K562 (cell line): ENCODE results near the gene KLK1. TPM values are rescaled to one million over a fixed set of nuclear protein-coding genes. Genes with fewer than 3 reads are reported as not detected.

ENCODE experiments used
- CBX2 ChIP-seq: fragments of 200-600 bp; sonication (generic); IDR thresholded peaks from one replicate; pipeline ENCODE4 v1.6.1; 2012; ENCODE audit warnings: mild to moderate bottlenecking, low read length, inconsistent platforms; ENCODE audit not compliant: insufficient read depth, poor library complexity, severe bottlenecking
- HIVEP1 ChIP-seq: fragments of 250-450 bp; sonication (Bioruptor Pico); IDR thresholded peaks from 2 replicates; pipeline ENCODE4 v1.4.0; 2020; ENCODE audit warnings: mild to moderate bottlenecking
- MTA3 ChIP-seq: fragments of 450-650 bp; formaldehyde crosslinking; IDR thresholded peaks from 2 replicates; pipeline ENCODE4 v1.6.1; 2017; ENCODE audit warnings: mild to moderate bottlenecking, borderline replicate concordance
- NELFE ChIP-seq: IDR thresholded peaks from 2 replicates; pipeline ENCODE4 v1.6.1; 2011; ENCODE audit warnings: mild to moderate bottlenecking; ENCODE audit not compliant: insufficient read depth, insufficient read length
- NUFIP1 ChIP-seq: fragments of 450-650 bp; IDR thresholded peaks from 2 replicates; pipeline ENCODE4 v1.6.1; 2018; ENCODE audit not compliant: partially characterized antibody
- PHB2 ChIP-seq: fragments of 450-650 bp; IDR thresholded peaks from 2 replicates; pipeline ENCODE4 v1.6.1; 2017; ENCODE audit warnings: low read depth
- SREBF1 ChIP-seq: fragments of 150-350 bp; IDR thresholded peaks from 2 replicates; pipeline ENCODE4 v1.6.1; 2014; ENCODE audit warnings: antibody characterized with exemption, low read depth, low read length, borderline replicate concordance
- TAF9B ChIP-seq: fragments of 450-650 bp; IDR thresholded peaks from 2 replicates; pipeline ENCODE4 v1.6.1; 2018; ENCODE audit warnings: mild to moderate bottlenecking; ENCODE audit not compliant: partially characterized antibody
- TBP ChIP-seq: optimal IDR thresholded peaks from 2 replicates; pipeline ENCODE3; 2011; ENCODE audit warnings: low read depth, low read length, improper control_type of control experiment
- XRCC3 ChIP-seq: fragments of 450-650 bp; IDR thresholded peaks from 2 replicates; pipeline ENCODE4 v1.6.1; 2017; ENCODE audit warnings: mild to moderate bottlenecking, moderate library complexity
- XRCC5 ChIP-seq: fragments of 200-400 bp; formaldehyde crosslinking; IDR thresholded peaks from 2 replicates; pipeline ENCODE4 v1.6.1; 2017; ENCODE audit warnings: low read depth, mild to moderate bottlenecking, low read length
- ZNF140 ChIP-seq: fragments of 250-450 bp; sonication (Bioruptor Pico); IDR thresholded peaks from 2 replicates; pipeline ENCODE4 v1.8.0; 2021; ENCODE audit warnings: moderate library complexity, mild to moderate bottlenecking, inconsistent platforms
- ZNF184 ChIP-seq: sonication (generic); formaldehyde crosslinking; IDR thresholded peaks from 2 replicates; pipeline ENCODE4 v1.5.0; 2020; ENCODE audit warnings: missing genetic modification reagents
- ZNF3 ChIP-seq: fragments of 250-450 bp; sonication (Bioruptor Pico); IDR thresholded peaks from 2 replicates; pipeline ENCODE4 v1.5.0; 2021; ENCODE audit warnings: mild to moderate bottlenecking, moderate library complexity
- ZNF436 ChIP-seq: fragments of 250-450, 450-650 bp; sonication (Bioruptor Pico); formaldehyde crosslinking; IDR thresholded peaks from 2 replicates; pipeline ENCODE4 v1.7.0; 2020; ENCODE audit warnings: mild to moderate bottlenecking
- polyA plus RNA-seq, 8 experiments: library from polyadenylated mRNA; depleted of rRNA in 4 of 8; stranded (reverse) in 5 of 8; unstranded in 3 of 8; fragments of >200 nt; fragmentation: Nextera tagmentation in 2 of 8; fragmentation: Illumina TruSeq in 1 of 8; extraction: Ambion mirVana in 2 of 8; extraction: Trizol in 1 of 8; gene quantifications; 2 replicates each; pipeline versions ENCODE4 v1.2.1 to v1.2.3, GENCODE V29; 2011 to 2014; ENCODE audit warnings: inconsistent platforms in 1 of 8, missing spikeins in 1 of 8
- total RNA-seq, 7 experiments: library from RNA; depleted of rRNA in 6 of 7; stranded (reverse); fragments of >200 nt in 6 of 7; fragmentation: Illumina TruSeq in 2 of 7; extraction: Trizol in 2 of 7; gene quantifications; 2 replicates each; pipeline versions ENCODE4 v1.2.1 to v1.2.3, GENCODE V29; 2011 to 2021; ENCODE audit warnings: low replicate concordance in 1 of 7
- TF ChIP-seq, protein P1 (sequence below), 2 experiments: fragments of 250-450 bp in 1 of 2; fragments of 450-650 bp in 1 of 2; sonication (Bioruptor Pico) in 1 of 2; IDR thresholded peaks; 2 replicates each; pipeline versions ENCODE4 v1.6.1 to v1.8.0; 2016 to 2021; ENCODE audit warnings: mild to moderate bottlenecking in 2 of 2, moderate library complexity in 2 of 2, missing compliant biosample characterization in 1 of 2, missing genetic modification characterization in 1 of 2
- TF ChIP-seq, protein P2 (sequence below), 2 experiments: fragments of 450-650 bp; IDR thresholded peaks; 2 replicates each; pipeline ENCODE4 v1.6.1; 2018; ENCODE audit warnings: mild to moderate bottlenecking in 2 of 2, low read depth in 1 of 2; ENCODE audit not compliant: partially characterized antibody in 2 of 2
- TF ChIP-seq, protein P3 (sequence below): fragments of 200-400 bp; formaldehyde crosslinking; IDR thresholded peaks from 2 replicates; pipeline ENCODE4 v1.6.1; 2017; ENCODE audit warnings: mild to moderate bottlenecking, low read depth, low read length, moderate library complexity

Gene KLK1
- total and polyA plus RNA-seq, 9 of the 15 experiments (the other 6 are each of a cell fraction or from before 2014, with no cell fraction given), result 0.87 to 15.4 (median 9.1) TPM

DNA sequence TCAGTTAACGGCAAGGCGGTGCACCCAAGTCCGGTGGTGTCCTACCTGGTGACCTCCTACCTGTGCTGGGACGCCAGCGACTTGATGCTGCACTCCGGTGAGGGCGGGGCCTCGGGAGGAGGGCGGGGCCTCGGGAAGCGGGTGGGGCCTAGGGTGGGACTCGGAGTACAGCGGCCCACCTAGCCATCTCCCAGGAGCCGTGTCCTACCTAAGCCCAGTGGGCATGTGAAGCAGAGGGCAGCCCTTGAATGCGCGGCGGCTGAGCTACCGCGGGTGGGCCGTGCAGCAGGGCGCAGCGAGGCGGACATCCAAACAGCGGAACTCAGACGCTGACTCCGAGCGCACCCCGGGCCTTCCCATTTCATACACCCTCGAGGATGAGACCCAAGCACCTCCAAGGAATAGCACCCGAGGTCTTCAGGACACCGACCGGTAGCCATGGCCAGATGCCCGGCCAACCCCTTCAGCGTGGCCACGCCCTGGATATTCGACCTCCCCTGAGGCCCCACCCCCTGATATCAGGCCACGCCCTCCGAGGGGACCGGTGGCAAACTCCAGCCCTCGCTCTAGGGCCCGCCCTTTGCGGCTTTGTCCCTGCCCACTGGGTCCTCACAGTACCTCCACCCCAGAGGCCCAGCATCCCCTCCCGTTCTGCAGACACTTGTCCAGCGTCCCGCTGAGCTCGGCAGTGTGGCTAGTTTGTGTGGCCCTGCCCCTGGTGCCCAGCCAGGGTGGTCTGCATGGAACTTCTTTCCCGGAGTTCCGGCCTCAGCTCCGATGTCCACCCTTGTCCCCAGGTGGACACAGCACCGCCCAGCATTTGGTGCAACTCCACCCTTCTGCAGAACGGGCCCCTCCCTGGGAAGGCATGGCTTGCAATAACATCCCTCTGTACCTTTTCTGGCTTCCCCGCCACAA lies 5.4 kb downstream of the KLK1 start (continued):
- TF ChIP-seq ZNF3 (CRISPR knock-in tag) (no peak), ZNF140 (no peak), MTA3 (peak; percentile 40; the same call in 1 of the 2 replicates), TAF9B (no peak), CBX2 (no peak), XRCC3 (no peak), PHB2 (no peak), HIVEP1 (CRISPR knock-in tag) (no peak), ZNF184 (no peak), NUFIP1 (no peak), SREBF1 (no peak), NELFE (no peak), ZNF436 (CRISPR knock-in tag) (no peak), TBP (peak; percentile 13), XRCC5 (no peak)
- TF ChIP-seq, protein P1, sequence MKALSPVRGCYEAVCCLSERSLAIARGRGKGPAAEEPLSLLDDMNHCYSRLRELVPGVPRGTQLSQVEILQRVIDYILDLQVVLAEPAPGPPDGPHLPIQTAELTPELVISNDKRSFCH (CRISPR knock-in tag; IDR thresholded peaks at IDR 0.05), result no peak
- TF ChIP-seq, protein P1 (tag; IDR thresholded peaks at IDR 0.05), result no peak
- TF ChIP-seq, protein P2, sequence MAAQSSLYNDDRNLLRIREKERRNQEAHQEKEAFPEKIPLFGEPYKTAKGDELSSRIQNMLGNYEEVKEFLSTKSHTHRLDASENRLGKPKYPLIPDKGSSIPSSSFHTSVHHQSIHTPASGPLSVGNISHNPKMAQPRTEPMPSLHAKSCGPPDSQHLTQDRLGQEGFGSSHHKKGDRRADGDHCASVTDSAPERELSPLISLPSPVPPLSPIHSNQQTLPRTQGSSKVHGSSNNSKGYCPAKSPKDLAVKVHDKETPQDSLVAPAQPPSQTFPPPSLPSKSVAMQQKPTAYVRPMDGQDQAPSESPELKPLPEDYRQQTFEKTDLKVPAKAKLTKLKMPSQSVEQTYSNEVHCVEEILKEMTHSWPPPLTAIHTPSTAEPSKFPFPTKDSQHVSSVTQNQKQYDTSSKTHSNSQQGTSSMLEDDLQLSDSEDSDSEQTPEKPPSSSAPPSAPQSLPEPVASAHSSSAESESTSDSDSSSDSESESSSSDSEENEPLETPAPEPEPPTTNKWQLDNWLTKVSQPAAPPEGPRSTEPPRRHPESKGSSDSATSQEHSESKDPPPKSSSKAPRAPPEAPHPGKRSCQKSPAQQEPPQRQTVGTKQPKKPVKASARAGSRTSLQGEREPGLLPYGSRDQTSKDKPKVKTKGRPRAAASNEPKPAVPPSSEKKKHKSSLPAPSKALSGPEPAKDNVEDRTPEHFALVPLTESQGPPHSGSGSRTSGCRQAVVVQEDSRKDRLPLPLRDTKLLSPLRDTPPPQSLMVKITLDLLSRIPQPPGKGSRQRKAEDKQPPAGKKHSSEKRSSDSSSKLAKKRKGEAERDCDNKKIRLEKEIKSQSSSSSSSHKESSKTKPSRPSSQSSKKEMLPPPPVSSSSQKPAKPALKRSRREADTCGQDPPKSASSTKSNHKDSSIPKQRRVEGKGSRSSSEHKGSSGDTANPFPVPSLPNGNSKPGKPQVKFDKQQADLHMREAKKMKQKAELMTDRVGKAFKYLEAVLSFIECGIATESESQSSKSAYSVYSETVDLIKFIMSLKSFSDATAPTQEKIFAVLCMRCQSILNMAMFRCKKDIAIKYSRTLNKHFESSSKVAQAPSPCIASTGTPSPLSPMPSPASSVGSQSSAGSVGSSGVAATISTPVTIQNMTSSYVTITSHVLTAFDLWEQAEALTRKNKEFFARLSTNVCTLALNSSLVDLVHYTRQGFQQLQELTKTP (IDR thresholded peaks at IDR 0.05; ENCODE audit: low read depth in 1 of 2, partially characterized antibody in 2 of 2), result no peak
- TF ChIP-seq, protein P3, sequence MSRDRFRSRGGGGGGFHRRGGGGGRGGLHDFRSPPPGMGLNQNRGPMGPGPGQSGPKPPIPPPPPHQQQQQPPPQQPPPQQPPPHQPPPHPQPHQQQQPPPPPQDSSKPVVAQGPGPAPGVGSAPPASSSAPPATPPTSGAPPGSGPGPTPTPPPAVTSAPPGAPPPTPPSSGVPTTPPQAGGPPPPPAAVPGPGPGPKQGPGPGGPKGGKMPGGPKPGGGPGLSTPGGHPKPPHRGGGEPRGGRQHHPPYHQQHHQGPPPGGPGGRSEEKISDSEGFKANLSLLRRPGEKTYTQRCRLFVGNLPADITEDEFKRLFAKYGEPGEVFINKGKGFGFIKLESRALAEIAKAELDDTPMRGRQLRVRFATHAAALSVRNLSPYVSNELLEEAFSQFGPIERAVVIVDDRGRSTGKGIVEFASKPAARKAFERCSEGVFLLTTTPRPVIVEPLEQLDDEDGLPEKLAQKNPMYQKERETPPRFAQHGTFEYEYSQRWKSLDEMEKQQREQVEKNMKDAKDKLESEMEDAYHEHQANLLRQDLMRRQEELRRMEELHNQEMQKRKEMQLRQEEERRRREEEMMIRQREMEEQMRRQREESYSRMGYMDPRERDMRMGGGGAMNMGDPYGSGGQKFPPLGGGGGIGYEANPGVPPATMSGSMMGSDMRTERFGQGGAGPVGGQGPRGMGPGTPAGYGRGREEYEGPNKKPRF, result no peak
